Stimulated activated CD8-positive, alpha-beta memory T cell treated with anti-CD3 and anti-CD28 coated beads, Interleukin-4, amount 100 ng/mL, for 48 hours (primary cell): ENCODE measurements around the gene ENHO.

Experiments
- DNase-seq: peaks from one replicate; pipeline ENCODE4 v3.0.0-alpha.2; 2020

The ENHO gene

GRCh38 chr9:34522971-34523797 lies at the start of gene ENHO:
Gene ENHO (minus strand): TSS chr9:34522990. CDS start chr9:34521695, 1,295 bp downstream.
- peak; percentile 92 for DNase-seq

GRCh38 chr9:34572092-34572491 lies 49.3 kb upstream of the ENHO start:
- no peak for DNase-seq

DNA sequence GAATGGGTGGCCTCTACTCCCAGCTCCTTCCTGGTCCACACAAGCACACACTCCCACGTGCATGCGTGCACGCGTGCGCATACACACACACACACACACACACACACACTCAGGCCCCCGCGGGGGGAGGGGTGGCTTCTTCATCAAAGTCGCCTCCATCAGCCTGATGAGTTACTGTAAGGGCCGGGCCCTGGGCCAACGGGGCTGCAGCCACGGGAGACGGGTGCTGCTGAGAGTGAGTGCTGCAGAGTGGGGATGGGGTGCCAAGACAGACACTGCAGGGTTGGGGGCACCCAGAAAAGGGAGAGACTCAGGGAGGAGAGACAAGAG lies 48.7 kb upstream of the ENHO start:
- no peak for DNase-seq

GRCh38 chr9:34570809-34571480 lies 48.2 kb upstream of the ENHO start:
- no peak for DNase-seq

DNA sequence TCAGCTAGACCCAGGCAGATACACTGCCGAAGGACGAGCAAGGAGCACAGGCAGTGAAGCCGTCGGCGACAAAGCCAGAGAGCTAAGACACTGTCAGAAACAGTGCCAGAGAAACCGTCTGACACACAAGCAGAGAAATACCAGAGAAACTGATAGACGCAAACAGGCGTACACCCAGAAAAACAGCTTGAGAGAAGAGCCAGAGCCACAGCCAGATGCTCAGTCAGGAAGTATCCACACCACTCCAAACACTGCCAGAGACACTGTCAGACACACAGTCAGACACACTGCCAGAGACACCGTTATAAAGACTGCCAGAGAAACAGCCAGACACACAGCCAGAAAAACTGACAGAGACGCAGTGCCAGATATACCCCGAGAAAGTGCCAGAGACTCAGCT lies 47.6 kb upstream of the ENHO start:
- DNase-seq = no peak

- no peak for DNase-seq
Observed at GRCh38 chr9:34568774-34569173, 46.0 kb upstream of the ENHO start.

DNA sequence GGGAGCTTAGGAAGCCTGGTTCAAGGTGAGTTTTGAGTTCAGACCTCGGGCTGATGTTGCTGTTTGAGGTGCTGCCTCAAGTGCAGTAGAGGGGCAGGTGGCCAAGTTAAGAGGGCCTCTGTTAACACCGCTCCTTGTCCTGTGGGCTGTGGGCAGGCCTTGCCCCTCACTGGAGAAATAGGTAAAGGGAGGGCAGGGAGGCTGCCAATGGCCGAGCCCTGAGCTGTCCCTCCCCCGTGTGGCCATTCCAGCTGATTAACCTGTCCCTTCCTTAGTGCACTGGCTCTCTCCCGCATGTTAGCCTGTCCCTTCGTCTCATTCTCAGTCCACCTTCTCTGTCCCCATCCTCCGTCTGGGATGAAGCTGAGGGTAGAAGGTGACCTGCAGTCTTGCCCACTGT lies 45.3 kb upstream of the ENHO start:
- no peak for DNase-seq

DNA sequence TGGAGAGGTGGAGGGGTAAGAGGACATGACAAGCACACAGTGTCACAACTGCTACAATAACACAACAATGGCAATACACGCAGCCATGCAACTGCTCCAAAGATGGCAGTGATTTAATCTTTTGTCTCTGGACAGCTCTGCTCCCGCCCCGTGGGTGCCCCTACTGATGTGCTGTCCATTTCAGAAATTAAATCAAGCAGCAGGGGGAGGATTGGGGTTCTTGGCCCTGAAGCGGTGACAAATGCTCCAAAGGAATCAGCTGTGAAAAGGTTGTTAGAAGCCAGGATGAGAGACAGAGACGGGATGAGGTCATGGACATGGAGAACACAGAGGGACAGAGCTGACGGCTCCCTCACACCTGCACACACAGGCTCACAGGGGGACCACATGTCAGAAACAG lies 44.2 kb upstream of the ENHO start:
- DNase-seq = no peak

DNA sequence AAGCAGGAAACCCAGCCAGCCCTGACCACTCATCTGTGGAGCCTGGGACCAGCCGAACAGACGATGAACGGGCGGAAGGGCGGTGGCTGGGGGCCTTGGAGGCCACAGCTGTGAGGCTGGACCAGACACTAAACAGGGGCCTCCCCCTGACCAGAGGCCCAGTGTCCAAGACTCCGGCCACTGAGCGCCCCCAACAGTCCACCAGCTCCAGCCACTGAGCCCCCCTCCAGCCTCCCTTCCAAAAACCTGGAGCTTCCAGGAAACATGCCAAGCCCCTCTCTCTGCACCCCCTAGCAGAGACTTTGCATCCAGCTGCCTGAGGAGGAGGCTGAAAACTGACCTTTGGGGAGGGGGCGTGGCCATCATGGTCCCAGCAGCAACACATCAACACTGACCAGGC lies 43.5 kb upstream of the ENHO start:
- DNase-seq = no peak

- DNase-seq = no peak
Observed at GRCh38 chr9:34565856-34566255, 43.1 kb upstream of the ENHO start.

GRCh38 chr9:34564617-34565016 lies 41.8 kb upstream of the ENHO start:
- DNase-seq = no peak

DNA sequence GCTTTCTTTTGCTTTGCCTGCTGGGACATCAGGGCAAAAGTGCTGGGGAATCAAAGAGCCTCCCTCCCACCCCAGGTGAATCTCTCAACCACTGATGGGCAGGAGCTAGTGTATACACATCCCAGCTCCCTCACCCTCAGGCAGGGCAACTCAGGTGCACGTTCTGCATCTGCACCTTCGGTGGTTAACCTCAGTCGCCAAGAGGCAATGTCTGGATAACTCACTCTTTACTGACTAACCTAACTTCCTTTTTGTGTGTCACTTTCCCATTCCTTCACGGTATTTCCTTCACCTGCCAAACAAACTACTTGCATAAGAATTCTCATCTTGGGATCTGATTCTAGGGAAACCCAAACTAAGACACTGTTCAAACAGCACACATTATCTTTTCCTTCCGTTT lies 40.5 kb upstream of the ENHO start:
- no peak for DNase-seq

GRCh38 chr9:34562135-34562745 lies 39.5 kb upstream of the ENHO start:
- peak; percentile 71 for DNase-seq

DNA sequence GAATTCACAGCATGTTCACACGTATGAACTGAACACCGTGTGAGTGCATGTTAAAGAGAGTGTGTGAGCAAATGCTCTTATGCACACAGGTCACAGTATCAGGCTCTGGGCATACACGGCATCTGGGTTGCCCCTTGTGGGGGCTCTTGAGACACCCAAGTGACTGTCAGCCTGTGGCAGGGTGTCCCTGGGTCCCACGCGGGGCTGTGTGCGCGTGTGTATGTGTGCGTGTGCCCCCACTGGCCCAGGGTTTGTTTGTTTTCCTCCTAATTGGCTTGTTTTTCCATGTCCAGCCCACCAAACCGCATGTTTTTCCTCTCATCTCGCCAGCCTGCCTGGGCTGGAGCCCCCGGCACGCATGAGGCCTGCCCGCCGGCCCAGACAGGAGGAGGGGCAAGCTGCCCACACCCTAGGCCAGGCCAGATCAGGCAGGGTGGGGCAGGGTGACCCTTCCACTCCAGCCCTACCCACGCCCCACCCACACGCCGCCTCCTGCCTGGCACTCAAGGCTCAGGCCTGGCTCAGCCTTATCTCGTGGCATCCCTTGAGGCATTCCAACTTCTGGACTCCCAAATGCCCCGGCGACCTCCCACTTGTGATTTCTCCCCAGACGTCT lies 37.9 kb upstream of the ENHO start:
- no peak for DNase-seq

GRCh38 chr9:34559624-34560455 lies 37.0 kb upstream of the ENHO start:
- no peak for DNase-seq

DNA sequence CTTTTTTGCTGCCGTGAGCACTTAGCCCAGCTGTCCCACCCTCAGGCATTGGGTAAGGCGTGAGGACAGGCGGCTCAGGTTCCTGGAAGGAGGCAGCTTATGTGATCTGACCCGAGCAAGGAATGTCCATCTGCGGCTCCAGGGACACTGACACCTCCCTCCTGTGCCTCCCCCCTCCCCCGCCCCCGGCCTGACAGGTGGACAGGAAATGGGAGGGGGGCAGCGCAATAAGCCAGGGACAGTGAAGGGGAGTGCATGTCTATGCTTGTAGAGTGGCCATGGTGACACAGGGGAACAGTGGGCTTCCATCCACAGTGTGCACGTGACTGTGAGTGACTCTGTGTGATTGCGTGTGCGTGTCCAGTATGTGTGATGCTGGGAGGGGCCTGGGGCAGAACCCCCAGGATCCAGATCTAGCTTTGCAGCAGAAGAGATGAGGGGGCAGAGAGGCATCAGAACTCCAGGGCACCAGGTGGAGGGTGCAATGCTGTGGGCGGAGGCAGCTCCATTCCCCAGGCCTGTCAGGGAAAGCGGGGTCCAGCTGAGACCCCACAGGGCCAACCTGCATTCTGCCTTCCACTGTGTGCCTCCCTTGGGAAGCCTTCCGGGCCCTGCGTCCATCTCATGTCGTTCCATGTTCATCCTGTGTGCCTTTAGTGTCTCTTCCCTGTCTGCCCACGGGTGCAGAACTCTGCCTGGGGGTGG lies 36.3 kb upstream of the ENHO start:
- DNase-seq = no peak

DNA sequence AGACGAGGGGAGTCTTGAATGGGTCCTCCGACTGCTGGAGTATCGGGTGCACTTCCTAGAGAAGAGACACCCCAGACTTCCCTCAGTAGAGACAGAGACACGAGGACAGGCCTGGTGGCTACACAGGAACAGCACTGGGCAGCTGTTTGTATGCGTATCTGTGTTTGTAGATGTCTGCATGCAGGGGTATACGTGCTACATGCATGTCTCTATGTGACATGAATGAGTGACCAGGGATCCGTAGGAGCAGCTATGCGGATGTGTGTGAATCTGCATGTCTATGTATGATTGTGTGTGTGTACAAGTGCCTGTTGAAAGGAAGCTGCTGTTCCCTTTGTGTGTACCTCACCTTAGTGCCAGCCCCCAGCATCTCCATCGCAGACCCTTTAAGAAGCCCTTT lies 35.6 kb upstream of the ENHO start:
- DNase-seq = no peak

GRCh38 chr9:34557426-34558321 lies 34.9 kb upstream of the ENHO start:
- DNase-seq = no peak

DNA sequence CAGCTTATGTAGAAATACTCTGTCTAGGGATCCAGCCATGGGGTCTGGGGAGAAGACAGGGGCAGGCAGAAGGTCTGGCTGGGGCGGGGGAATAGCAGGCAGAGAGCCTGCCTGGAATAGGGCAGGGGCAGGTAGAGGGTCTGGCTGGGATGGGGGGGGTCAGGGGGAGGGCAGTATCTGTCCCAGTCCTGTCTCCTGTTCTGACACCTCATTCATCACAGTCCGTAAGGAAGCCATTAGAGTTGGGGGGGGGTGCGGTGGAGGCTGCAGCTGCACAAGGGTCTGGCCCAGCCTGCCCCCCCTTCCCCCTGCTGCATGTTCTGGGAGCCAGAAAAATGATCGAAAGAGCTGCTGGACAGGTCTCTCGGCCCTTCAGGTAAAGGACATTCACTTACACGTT lies 34.2 kb upstream of the ENHO start:
- DNase-seq = no peak

- no peak for DNase-seq
Observed at GRCh38 chr9:34555936-34556525, 33.2 kb upstream of the ENHO start.

- DNase-seq = no peak
Observed at GRCh38 chr9:34555500-34555899, 32.7 kb upstream of the ENHO start.
